Measurements from ENCODE around the gene PIGR. TPM values are rescaled to one million over a fixed set of nuclear protein-coding genes. Genes with fewer than 3 reads are reported as not detected.

PIGR gene
- total RNA-seq, 1 donor: not detected

DNA sequence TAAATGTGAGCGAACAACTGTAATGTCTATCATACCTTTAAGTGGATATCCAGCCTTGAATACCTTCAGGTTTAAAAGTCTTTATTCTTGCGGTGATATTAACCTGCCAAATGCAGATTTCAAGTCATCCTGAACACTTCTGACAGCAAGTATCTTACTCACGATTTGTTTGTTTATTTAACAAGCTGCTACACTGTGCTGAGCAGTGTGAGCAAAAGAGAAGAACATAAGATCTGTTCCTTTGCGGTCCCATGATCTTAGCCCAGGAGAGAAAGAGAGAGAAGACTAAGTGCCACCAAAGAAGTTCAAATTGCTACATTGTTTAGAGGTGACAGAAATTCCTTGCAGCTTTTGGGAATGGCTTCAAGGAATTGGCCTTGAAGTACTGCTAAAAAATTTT, 58.6 kb downstream of the PIGR start:
- no peak overlapping the region for H3K4me3 ChIP-seq (ENCODE audit: low read depth, low read length)
- TF ChIP-seq, protein P1, sequence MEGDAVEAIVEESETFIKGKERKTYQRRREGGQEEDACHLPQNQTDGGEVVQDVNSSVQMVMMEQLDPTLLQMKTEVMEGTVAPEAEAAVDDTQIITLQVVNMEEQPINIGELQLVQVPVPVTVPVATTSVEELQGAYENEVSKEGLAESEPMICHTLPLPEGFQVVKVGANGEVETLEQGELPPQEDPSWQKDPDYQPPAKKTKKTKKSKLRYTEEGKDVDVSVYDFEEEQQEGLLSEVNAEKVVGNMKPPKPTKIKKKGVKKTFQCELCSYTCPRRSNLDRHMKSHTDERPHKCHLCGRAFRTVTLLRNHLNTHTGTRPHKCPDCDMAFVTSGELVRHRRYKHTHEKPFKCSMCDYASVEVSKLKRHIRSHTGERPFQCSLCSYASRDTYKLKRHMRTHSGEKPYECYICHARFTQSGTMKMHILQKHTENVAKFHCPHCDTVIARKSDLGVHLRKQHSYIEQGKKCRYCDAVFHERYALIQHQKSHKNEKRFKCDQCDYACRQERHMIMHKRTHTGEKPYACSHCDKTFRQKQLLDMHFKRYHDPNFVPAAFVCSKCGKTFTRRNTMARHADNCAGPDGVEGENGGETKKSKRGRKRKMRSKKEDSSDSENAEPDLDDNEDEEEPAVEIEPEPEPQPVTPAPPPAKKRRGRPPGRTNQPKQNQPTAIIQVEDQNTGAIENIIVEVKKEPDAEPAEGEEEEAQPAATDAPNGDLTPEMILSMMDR (IDR thresholded peaks at IDR 0.05; ENCODE audit: insufficient read depth, low read depth, low read length): no peak
- DNase-seq (ENCODE audit: low read depth): peak; percentile 55

DNA sequence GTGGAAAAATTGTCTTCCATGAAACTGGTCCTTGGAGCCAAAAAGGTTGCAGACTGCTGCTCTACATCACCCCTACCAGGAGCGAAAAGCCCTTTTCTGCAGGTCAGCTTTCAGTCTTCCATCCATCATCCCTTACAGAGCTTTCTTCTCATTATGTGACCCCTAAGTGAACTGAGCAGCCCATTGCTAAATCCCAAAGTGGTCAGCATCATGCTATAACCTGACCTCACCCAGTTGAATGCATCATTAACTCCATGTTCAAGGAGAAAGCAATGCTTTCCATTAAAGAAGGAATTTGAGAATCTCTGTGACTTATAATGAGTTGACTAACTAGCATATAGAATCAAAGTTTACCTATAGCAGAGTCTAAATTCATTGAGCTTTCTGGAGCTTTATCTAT, 59.4 kb downstream of the PIGR start:
- no peak for DNase-seq (ENCODE audit: low read depth)
- TF ChIP-seq, protein P1 (IDR thresholded peaks at IDR 0.05; ENCODE audit: insufficient read depth, low read depth, low read length): no peak
- no peak overlapping the region for H3K4me3 ChIP-seq (ENCODE audit: low read depth, low read length)

DNA sequence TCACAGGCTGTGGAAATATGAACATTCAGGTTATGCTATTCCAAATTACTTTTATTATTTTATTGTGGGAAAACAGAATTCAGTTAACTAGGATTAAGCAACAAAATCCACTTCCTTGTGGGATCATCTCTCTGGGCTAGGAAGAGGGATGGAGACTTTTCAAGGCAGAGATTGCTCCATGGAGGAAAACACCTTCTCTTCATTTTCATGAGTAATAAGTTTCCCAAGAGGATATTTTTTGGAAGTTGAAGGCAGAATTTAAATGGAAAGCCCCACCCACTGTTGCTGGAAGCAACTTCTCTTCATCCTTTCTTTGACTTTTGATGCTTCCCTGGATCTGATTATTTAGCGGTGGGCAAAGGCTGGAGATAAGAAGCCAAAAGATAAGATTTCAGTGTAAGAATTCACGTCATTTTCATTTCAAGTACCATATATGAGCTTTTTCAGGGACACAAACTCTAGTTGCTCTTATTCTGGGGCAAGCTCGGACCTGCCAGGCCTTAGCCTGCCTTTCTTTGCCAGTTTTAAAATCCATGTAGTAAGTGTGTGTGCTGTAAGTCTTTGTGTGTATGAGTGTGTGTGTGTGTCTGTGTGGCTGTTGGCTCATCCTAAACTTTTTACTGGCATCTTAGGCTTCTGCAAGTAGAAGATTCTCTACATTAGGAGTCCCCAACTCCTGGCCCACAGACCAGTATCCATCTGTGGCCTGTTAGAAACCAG, 60.8 kb downstream of the PIGR start:
- no peak for DNase-seq (ENCODE audit: low read depth)
- TF ChIP-seq, protein P1 (IDR thresholded peaks at IDR 0.05; ENCODE audit: insufficient read depth, low read depth, low read length): no peak
- no peak overlapping the region for H3K4me3 ChIP-seq (ENCODE audit: low read depth, low read length)

DNA sequence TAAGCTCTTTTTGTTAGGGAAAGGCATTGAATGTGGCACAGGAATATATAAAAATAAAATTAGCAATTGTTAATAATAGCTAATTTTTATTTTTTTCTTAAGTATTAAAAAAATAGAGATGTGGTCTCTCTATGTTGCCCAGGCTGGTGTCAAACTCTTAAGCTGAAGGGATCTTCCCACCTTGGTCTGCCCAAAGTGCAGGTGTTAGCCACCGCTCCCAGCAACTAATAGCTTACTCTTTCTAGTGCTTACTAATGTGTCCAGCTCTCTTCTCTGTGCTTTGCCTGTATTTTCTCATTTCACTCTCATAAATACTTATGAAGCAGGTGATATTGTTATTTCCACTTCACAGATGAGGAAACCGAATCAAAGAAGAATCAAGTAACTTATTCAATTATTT, 62.4 kb downstream of the PIGR start:
- DNase-seq (ENCODE audit: low read depth): no peak
- TF ChIP-seq, protein P1 (IDR thresholded peaks at IDR 0.05; ENCODE audit: insufficient read depth, low read depth, low read length): no peak
- H3K4me3 ChIP-seq (ENCODE audit: low read depth, low read length): no peak overlapping the region

DNA sequence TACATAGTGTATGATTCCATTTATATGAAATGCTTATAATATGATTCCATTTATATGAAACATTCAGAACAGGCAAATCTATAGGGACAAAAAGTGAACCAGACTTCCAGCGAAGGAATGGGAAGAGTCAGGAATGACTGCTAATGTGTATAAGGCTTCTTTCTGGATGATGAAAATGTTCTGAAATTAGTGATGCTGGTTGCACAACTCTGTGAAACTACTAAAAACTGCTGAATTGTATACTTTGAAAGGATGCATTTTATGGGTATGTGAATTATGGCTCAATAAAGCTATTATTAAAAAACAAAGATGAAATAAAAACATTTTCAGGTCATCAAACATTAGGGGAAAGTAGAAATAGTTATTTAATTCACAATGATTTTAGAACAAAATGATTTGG, 63.1 kb downstream of the PIGR start:
- TF ChIP-seq, protein P1 (IDR thresholded peaks at IDR 0.05; ENCODE audit: insufficient read depth, low read depth, low read length): no peak
- no peak overlapping the region for H3K4me3 ChIP-seq (ENCODE audit: low read depth, low read length)
- peak; percentile 59 for DNase-seq (ENCODE audit: low read depth)

DNA sequence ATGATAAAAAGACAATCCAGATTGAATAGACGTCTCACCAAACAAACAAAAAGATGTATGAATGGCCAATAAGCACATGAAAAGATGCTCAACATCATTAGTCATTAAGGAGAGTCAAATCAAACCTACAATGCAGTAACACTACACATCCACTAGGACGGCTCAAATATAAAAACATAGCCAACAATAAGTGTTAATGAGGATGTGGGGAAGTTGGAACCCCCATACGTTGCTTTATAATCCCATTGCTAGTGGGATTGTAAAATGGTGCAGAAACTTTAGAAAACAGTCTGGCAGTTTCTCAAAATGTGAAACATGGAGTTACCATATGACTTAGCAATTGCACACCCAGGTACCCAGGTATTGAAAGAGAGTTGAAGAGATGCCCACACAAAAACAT, 63.7 kb downstream of the PIGR start:
- no peak overlapping the region for H3K4me3 ChIP-seq (ENCODE audit: low read depth, low read length)
- TF ChIP-seq, protein P1 (IDR thresholded peaks at IDR 0.05; ENCODE audit: insufficient read depth, low read depth, low read length): peak; percentile 23
- DNase-seq (ENCODE audit: low read depth): no peak

DNA sequence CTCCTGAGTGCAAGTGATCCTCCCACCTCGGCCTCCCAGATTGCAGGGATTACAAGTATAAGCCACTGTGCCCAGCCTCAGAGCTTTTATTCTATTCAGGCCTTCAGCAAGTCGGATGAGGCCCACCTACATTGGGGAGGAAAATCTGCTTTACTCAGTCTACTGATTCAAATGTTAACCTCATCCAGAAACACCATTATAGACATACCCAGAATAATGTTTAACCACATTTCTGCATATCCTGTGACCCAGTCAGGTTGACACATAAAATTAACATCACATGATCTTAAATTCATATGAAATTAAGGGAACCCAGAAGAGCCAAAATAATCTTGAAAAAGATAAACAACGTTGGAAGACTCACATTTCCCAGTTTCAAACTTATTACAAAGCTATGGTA, 66.0 kb downstream of the PIGR start:
- H3K4me3 ChIP-seq (ENCODE audit: low read depth, low read length): no peak overlapping the region
- TF ChIP-seq, protein P1 (IDR thresholded peaks at IDR 0.05; ENCODE audit: insufficient read depth, low read depth, low read length): no peak
- no peak for DNase-seq (ENCODE audit: low read depth)

Data from fibroblast of villous mesenchyme (primary cell).